Heart left ventricle (tissue), 16 donors: ENCODE results near the gene ZNF512. TPM values are rescaled to one million over a fixed set of nuclear protein-coding genes. Genes with fewer than 3 reads are reported as not detected.

Experiments
- ATAC-seq, 4 donors: fragments of 200-7000 bp; cut with Tn5 transposase; one replicate each; pipeline ENCODE4 v1.9.1; 2020 to 2022; ENCODE audit warnings: moderate library complexity in 4 of 4, mild to moderate bottlenecking in 3 of 4, moderate number of reproducible peaks in 1 of 4
- DNase-seq, 5 donors: peaks; one replicate each; pipeline ENCODE4 v3.0.0-alpha.2; 2020
- H3K27ac ChIP-seq, 12 donors: fragments of 200-600 bp; sonication (generic) in 4 of 12; one replicate each; pipeline versions ENCODE4 v1.5.0 to v1.8.0; 2016 to 2022; ENCODE audit warnings: mild to moderate bottlenecking in 2 of 12
- H3K27me3 ChIP-seq, 9 donors: fragments of 200-600 bp; sonication (generic) in 2 of 9; one replicate each; pipeline versions ENCODE4 v1.5.1 to v1.8.0; 2016 to 2022; ENCODE audit warnings: mild to moderate bottlenecking in 3 of 9
- H3K36me3 ChIP-seq, 9 donors: fragments of 200-600 bp; sonication (generic) in 2 of 9; one replicate each; pipeline versions ENCODE4 v1.5.0 to v1.8.0; 2018 to 2022; ENCODE audit warnings: mild to moderate bottlenecking in 2 of 9
- H3K4me1 ChIP-seq, 12 donors: fragments of 200-600 bp; sonication (generic) in 4 of 12; one replicate each; pipeline versions ENCODE4 v1.5.0 to v1.8.0; 2016 to 2022; ENCODE audit warnings: mild to moderate bottlenecking in 3 of 12
- H3K4me3 ChIP-seq, 12 donors: fragments of 200-600 bp; sonication (generic) in 4 of 12; one replicate each; pipeline versions ENCODE4 v1.5.0 to v1.8.0; 2017 to 2022; ENCODE audit warnings: mild to moderate bottlenecking in 9 of 12, moderate library complexity in 4 of 12
- H3K9me3 ChIP-seq, 12 donors: fragments of 200-600 bp; sonication (generic) in 4 of 12; one replicate each; pipeline versions ENCODE4 v1.5.0 to v1.8.0; 2016 to 2022; ENCODE audit warnings: mild to moderate bottlenecking in 1 of 12
- CTCF ChIP-seq, 12 donors: fragments of 200-600 bp; sonication (generic) in 4 of 12; IDR thresholded peaks; one replicate each; pipeline versions ENCODE4 v1.5.0 to v1.8.0; 2018 to 2022; ENCODE audit warnings: antibody characterized with exemption in 12 of 12, mild to moderate bottlenecking in 5 of 12
- POLR2A ChIP-seq, 2 donors: fragments of 450-650 bp; IDR thresholded peaks; one replicate each; pipeline ENCODE4 v1.6.1; 2017; ENCODE audit warnings: antibody characterized with exemption in 2 of 2, mild to moderate bottlenecking in 2 of 2, moderate library complexity in 2 of 2
- WGBS, 4 donors: extraction: QIAGEN DNeasy Blood & Tissue Kit in 2 of 4; methylation state at CpG; one replicate each; pipeline versions ENCODE4 v1.1.5 to v1.1.7; 2013 to 2018; 5-methylcytosine and 5-hydroxymethylcytosine counted together
- intact Hi-C, 10 donors: fragments of 100-400 bp; cut with DNase I; formaldehyde crosslinking; loops; one replicate each; pipeline versions ENCODE4 v1.11.1 to v1.14.2; 2022
- polyA plus RNA-seq, 2 donors: library from polyadenylated mRNA; stranded (reverse); fragments of 200-250 nt; gene quantifications; one replicate each; pipeline ENCODE4 v1.2.3, GENCODE V29; 2013
- total RNA-seq, 9 donors: library from RNA; depleted of rRNA in 2 of 9; stranded (reverse); fragments of >200 nt in 2 of 9; fragmentation: NEBNext Ultra II Directional in 3 of 9; extraction: Animal tissue kit (Norgen Biotek cat#: 25700) in 3 of 9; gene quantifications; one replicate each; pipeline versions ENCODE4 v1.1.0 to v1.2.4, GENCODE V29; 2016 to 2023
- donor health status: ischemic (EF 13 %, LVEDD 7.1; RV severe dilation, severe dysfunction).
- donor health status: healthy with polysubstance abuse.
- donor health status: DM: no; HTN: yes; CAD: no.
- donor health status: DM: no; HTN: no; CAD: no.
- donor health status: ischemic (EF 25% LVEDD 6.9; RV normal size, moderate dysfunction).
- donor health status: ischemic (EF 25% LVEDD 5.7; RV mildly dilated, moderate dysfunction).
- donor health status: healthy.
- donor health status: DM: yes; HTN: yes; CAD: no.
- donor health status: ischemic (EF 35%, LVEDD 5.7; RV mildly dilated, moderate dysfunction).
- donor health status: nonischemic (EF 11% LVEDD 7.7; RV severe dilation, severe dysfunction).
- donor health status: DM: yes; HTN: yes; CAD: no.
- donor health status: PGD.
- donor health status: ischemic (EF 29% LVEDD 5.4; RV normal size, mild dysfunction).
- donor health status: nonischemic (EF 23%, LVEDD 6.1; RV moderate dilation, normal function).

Gene ZNF512
- total and polyA plus RNA-seq, 11 donors = 8.4 to 31.8 (median 19.4) TPM

GRCh38 chr2:27583390-27583915, 611 bp downstream of the ZNF512 start:
- H3K36me3 ChIP-seq = no peaks in the 10 kb centered on the region
- WGBS, 4 donors = 5 to 9% (median 6%) methylated on average over 12 of the region's 12 CpGs
- peaks cover 0 to 17% (median 6%) of the 10 kb centered on the region in 12 donors for H3K9me3 ChIP-seq
- peak overlapping the region in 11 of 12 donors; percentile 1 to 83 (median 68) for H3K27ac ChIP-seq
- H3K27me3 ChIP-seq = no peaks in the 10 kb centered on the region
- TF ChIP-seq CTCF (IDR thresholded peaks at IDR 0.05) = no peak
- ATAC-seq (peak in 1 of 4 donors; percentile 2), DNase-seq (no peak)
- H3K4me3 ChIP-seq = peak overlapping the region; percentile 36 to 81 (median 65)
- H3K4me1 ChIP-seq = peaks cover 3 to 31% (median 16%) of the 10 kb centered on the region in 12 donors
- intact Hi-C loops = loop anchor here in 5 of 10 donors (2.0 to 10.0 kb wide), 6 partner anchors 45 to 151 kb away; partner anchors contain the start of genes FNDC4 (in 2 of the 5), GCKR (in 2 of the 5), CCDC121 (in 1 of the 5) and GPN1 (in 1 of the 5)

- ATAC-seq (no peak), DNase-seq (no peak)
- H3K27ac ChIP-seq = no peak overlapping the region
- H3K36me3 ChIP-seq = no peaks in the 10 kb centered on the region
- H3K4me3 ChIP-seq = peak overlapping the region in 1 of 12 donors; percentile 77
- intact Hi-C loops = loop anchor here in 4 of 10 donors (5.0 to 10.0 kb wide), 4 partner anchors 87 to 152 kb away; partner anchors contain the start of genes FNDC4 (in 2 of the 4) and GCKR (in 2 of the 4)
- peaks cover 3 to 31% (median 16%) of the 10 kb centered on the region in 12 donors for H3K4me1 ChIP-seq
- H3K27me3 ChIP-seq = no peaks in the 10 kb centered on the region
- TF ChIP-seq CTCF (IDR thresholded peaks at IDR 0.05) = no peak
- TF ChIP-seq POLR2A (IDR thresholded peaks at IDR 0.05) = no peak
- peaks cover 0 to 20% (median 5%) of the 10 kb centered on the region in 12 donors for H3K9me3 ChIP-seq
- WGBS, 4 donors = 69 to 84% (median 75%) methylated on average over 3 of the region's 3 CpGs
These were observed 1.8 kb downstream of the ZNF512 start for GRCh38 chr2:27584597-27584996.

- TF ChIP-seq CTCF (IDR thresholded peaks at IDR 0.05) (no peak), POLR2A (IDR thresholded peaks at IDR 0.05) (no peak)
- peaks cover 3 to 30% (median 16%) of the 10 kb centered on the region in 12 donors for H3K4me1 ChIP-seq
These were observed 4.2 kb downstream of the ZNF512 start for GRCh38 chr2:27587025-27587424.

GRCh38 chr2:27588308-27588707, 5.5 kb downstream of the ZNF512 start:
- ATAC-seq (no peak), DNase-seq (no peak)
- 96 to 99% (median 98%) methylated on average over 2 of the region's 2 CpGs for WGBS, 4 donors
- no peak for TF ChIP-seq CTCF (IDR thresholded peaks at IDR 0.05)
- TF ChIP-seq POLR2A (IDR thresholded peaks at IDR 0.05) = no peak
- H3K9me3 ChIP-seq = peaks cover 0 to 41% (median 14%) of the 10 kb centered on the region in 12 donors
- peaks cover 0 to 4% (median 0%) of the 10 kb centered on the region in 9 donors for H3K36me3 ChIP-seq
- H3K4me1 ChIP-seq = peaks cover 3 to 30% (median 15%) of the 10 kb centered on the region in 12 donors
- intact Hi-C loops = loop anchor here in 1 of 10 donors (10.0 kb wide), 1 partner anchor 94 kb away; the partner anchor contains the start of genes FNDC4 and GCKR
- no peak overlapping the region for H3K4me3 ChIP-seq
- no peak overlapping the region for H3K27ac ChIP-seq
- H3K27me3 ChIP-seq = no peaks in the 10 kb centered on the region

More at GRCh38 chr2:27587025-27587424, 4.2 kb downstream of the ZNF512 start:
- 96 to 99% (median 96%) methylated on average over 2 of the region's 2 CpGs for WGBS, 4 donors
- intact Hi-C loops = loop anchor here in 1 of 10 donors (10.0 kb wide), 1 partner anchor 92 kb away; the partner anchor contains the start of genes FNDC4 and GCKR
- Histone ChIP-seq H3K27ac (no peak overlapping the region), H3K36me3 (peaks cover 0 to 4% (median 0%) of the 10 kb centered on the region in 9 donors), H3K4me3 (no peak overlapping the region), H3K27me3 (no peaks in the 10 kb centered on the region), H3K9me3 (peaks cover 0 to 40% (median 14%) of the 10 kb centered on the region in 12 donors)
- no peak for ATAC-seq
- DNase-seq = no peak
